GM19463 (cell line): ENCODE results near the gene MMP11.
"Not testable (repeated sequence)": the region's sequence is repeated elsewhere in the genome, so short reads cannot be mapped to it uniquely, and the experiment has no call there.

Source experiments
- ATAC-seq: cut with Tn5 transposase; IDR thresholded peaks from one replicate; pipeline ENCODE4 v1.9.1; 2021; ENCODE audit warnings: mild to moderate bottlenecking, moderate library complexity; ENCODE audit not compliant: unreplicated experiment

The MMP11 gene

GRCh38 chr22:23772649-23773473 is at the start of gene MMP11:
Gene MMP11, plus strand, starts transcription at chr22:23772849. Its CDS starts 22 bp downstream, at chr22:23772871.
- ATAC-seq, result no peak

- ATAC-seq, result not testable (repeated sequence)
Measured at GRCh38 chr22:23728108-23728507, 44.5 kb upstream of the MMP11 start.

GRCh38 chr22:23737696-23738095 is 35.0 kb upstream of the MMP11 start:
- ATAC-seq, result no peak

GRCh38 chr22:23742505-23743264 is 30.0 kb upstream of the MMP11 start:
- no peak for ATAC-seq

- no peak for ATAC-seq
Measured at GRCh38 chr22:23743303-23743705, 29.3 kb upstream of the MMP11 start.

- ATAC-seq, result no peak
Measured at GRCh38 chr22:23744001-23744400, 28.6 kb upstream of the MMP11 start.

GRCh38 chr22:23744485-23744884 is 28.2 kb upstream of the MMP11 start:
- ATAC-seq, result no peak

- no peak for ATAC-seq
Measured at GRCh38 chr22:23745791-23746190, 26.9 kb upstream of the MMP11 start.

GRCh38 chr22:23749841-23750301 is 22.8 kb upstream of the MMP11 start:
- ATAC-seq, result no peak

- ATAC-seq, result no peak
Measured at GRCh38 chr22:23750367-23750713, 22.3 kb upstream of the MMP11 start.

GRCh38 chr22:23750714-23751440 is 21.8 kb upstream of the MMP11 start, which contains the start of gene ZNF70:
Gene ZNF70, minus strand, starts transcription at chr22:23751112. Its CDS starts 5,972 bp downstream, at chr22:23745140.
- ATAC-seq, result peak; percentile 86

GRCh38 chr22:23751441-23751996 is 21.1 kb upstream of the MMP11 start:
- ATAC-seq, result no peak

GRCh38 chr22:23752090-23752691 is 20.5 kb upstream of the MMP11 start:
- no peak for ATAC-seq

GRCh38 chr22:23752750-23753149 is 19.9 kb upstream of the MMP11 start:
- ATAC-seq, result no peak

- ATAC-seq, result no peak
Measured at GRCh38 chr22:23753385-23753784, 19.3 kb upstream of the MMP11 start.

- ATAC-seq, result no peak
Measured at GRCh38 chr22:23754220-23754919, 18.3 kb upstream of the MMP11 start, which contains the start of gene VPREB3. Gene VPREB3, minus strand, starts transcription at chr22:23754425. Its CDS starts 62 bp downstream, at chr22:23754363.

- ATAC-seq, result no peak
Measured at GRCh38 chr22:23754980-23755636, 17.5 kb upstream of the MMP11 start.

- no peak for ATAC-seq
Measured at GRCh38 chr22:23755711-23756110, 16.9 kb upstream of the MMP11 start.

- ATAC-seq, result no peak
Measured at GRCh38 chr22:23756891-23757290, 15.8 kb upstream of the MMP11 start.
